GM23248 (cell line): ENCODE results near the gene LYPD3. TPM values are rescaled to one million over a fixed set of nuclear protein-coding genes. Genes with fewer than 3 reads are reported as not detected.

Experiments used
- DNase-seq: peaks from one replicate; pipeline ENCODE4 v3.0.0-alpha.2; 2015
- H2AFZ ChIP-seq: fragments of 200-600 bp; sonication (generic); 2 replicates; pipeline ENCODE4 v1.6.1; 2016; ENCODE audit warnings: antibody characterized with exemption
- H3F3A ChIP-seq: fragments of 200-600 bp; sonication (generic); 2 replicates; pipeline ENCODE4 v1.6.1; 2016; ENCODE audit warnings: mild to moderate bottlenecking, antibody characterized with exemption, mixed run types; ENCODE audit not compliant: insufficient read depth
- H3K27ac ChIP-seq: fragments of 200-600 bp; sonication (generic); 2 replicates; pipeline ENCODE4 v1.5.1; 2016; ENCODE audit warnings: mild to moderate bottlenecking
- H3K27me3 ChIP-seq: fragments of 200-600 bp; sonication (generic); replicated peaks from 2 replicates; pipeline ENCODE4 v1.6.1; 2016; ENCODE audit warnings: mild to moderate bottlenecking; ENCODE audit not compliant: insufficient read depth
- H3K36me3 ChIP-seq: fragments of 200-600 bp; sonication (generic); 2 replicates; pipeline ENCODE4 v1.6.1; 2016; ENCODE audit warnings: low read depth, mild to moderate bottlenecking
- H3K4me1 ChIP-seq: fragments of 200-600 bp; sonication (generic); 2 replicates; pipeline ENCODE4 v1.6.1; 2016; ENCODE audit warnings: mild to moderate bottlenecking; ENCODE audit not compliant: insufficient read depth
- H3K4me2 ChIP-seq: fragments of 200-600 bp; sonication (generic); one replicate; pipeline ENCODE4 v1.6.1; 2016; ENCODE audit warnings: mild to moderate bottlenecking; ENCODE audit not compliant: unreplicated experiment
- H3K4me3 ChIP-seq: fragments of 200-600 bp; sonication (generic); 2 replicates; pipeline ENCODE4 v1.5.1; 2016; ENCODE audit warnings: mild to moderate bottlenecking
- H3K79me2 ChIP-seq: fragments of 200-600 bp; sonication (generic); 2 replicates; pipeline ENCODE4 v1.6.1; 2016; ENCODE audit warnings: mild to moderate bottlenecking; ENCODE audit not compliant: insufficient read depth
- H3K9ac ChIP-seq: fragments of 200-600 bp; sonication (generic); 2 replicates; pipeline ENCODE4 v1.6.1; 2016; ENCODE audit warnings: mild to moderate bottlenecking
- H3K9me2 ChIP-seq: fragments of 200-600 bp; sonication (generic); 2 replicates; pipeline ENCODE4 v1.6.1; 2016; ENCODE audit warnings: mixed run types, mild to moderate bottlenecking, moderate library complexity; ENCODE audit not compliant: insufficient read depth
- H3K9me3 ChIP-seq: fragments of 200-600 bp; sonication (generic); one replicate; pipeline ENCODE4 v1.6.1; 2017; ENCODE audit warnings: low read depth
- H4K20me1 ChIP-seq: fragments of 200-600 bp; sonication (generic); 2 replicates; pipeline ENCODE4 v1.6.0; 2016; ENCODE audit not compliant: insufficient read depth
- EZH2 ChIP-seq: fragments of 200-600 bp; sonication (generic); IDR thresholded peaks from 2 replicates; pipeline ENCODE4 v1.6.1; 2018; ENCODE audit warnings: antibody characterized with exemption, mild to moderate bottlenecking; ENCODE audit not compliant: insufficient read depth, poor library complexity, severe bottlenecking
- EZH2phosphoT487 ChIP-seq: fragments of 200-600 bp; sonication (generic); IDR thresholded peaks from 2 replicates; pipeline ENCODE4 v1.6.1; 2018; ENCODE audit warnings: antibody characterized with exemption, moderate library complexity, mild to moderate bottlenecking, low read depth; ENCODE audit not compliant: insufficient read depth
- WGBS, 2 experiments: methylation state at CpG; one replicate each; pipeline ENCODE4 v1.1.6; 2015 to 2017; ENCODE audit warnings: low lambda C conversion rate in 2 of 2, low coverage in 1 of 2; ENCODE audit errors: missing lambda C conversion rate in 2 of 2; 5-methylcytosine and 5-hydroxymethylcytosine counted together
- in situ Hi-C: fragments of 300-500 bp; cut with MboI; formaldehyde crosslinking; loops from 2 replicates; pipeline ENCODE4 v1.15.0; 2020
- polyA plus RNA-seq: library from polyadenylated mRNA; unstranded; fragments of >200 nt; fragmentation: Nextera tagmentation; extraction: Ambion mirVana; gene quantifications from 2 replicates; pipeline ENCODE4 v1.2.1, GENCODE V29; 2016
- total RNA-seq: library from RNA; depleted of rRNA; stranded (reverse); fragments of >200 nt; shearing (Covaris generic); gene quantifications from 2 replicates; pipeline ENCODE4 v1.2.3, GENCODE V29; 2014

Gene LYPD3
- total and polyA plus RNA-seq, 2 experiments from 2014 or later: 0.28 TPM; not detected in 1

DNA sequence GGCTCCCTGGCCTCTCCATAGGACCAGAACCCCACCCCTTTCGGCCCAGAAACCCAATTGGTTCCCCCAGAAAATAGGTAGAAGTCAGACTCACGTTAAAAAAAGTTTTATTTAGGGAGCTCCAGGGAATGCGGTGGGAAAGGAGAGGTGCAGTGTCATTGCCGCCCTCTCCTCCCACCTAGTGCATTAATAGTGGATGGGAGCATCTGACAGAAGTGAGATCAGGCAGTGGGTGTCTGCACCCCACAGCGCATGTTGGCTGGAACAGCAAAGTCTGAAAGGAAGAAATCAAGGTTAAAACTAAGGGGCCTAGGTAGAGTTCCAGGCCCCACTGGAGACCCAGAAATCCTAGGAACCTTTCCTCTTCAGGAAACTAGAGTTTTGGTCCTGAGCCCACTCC is 41.2 kb upstream of the LYPD3 start:
- no peak overlapping the region for H3K9ac ChIP-seq
- no peak for DNase-seq
- peaks cover 22% of the 10 kb centered on the region for H3F3A ChIP-seq
- H3K4me3 ChIP-seq: no peak overlapping the region
- no peak overlapping the region for H3K27ac ChIP-seq
- H4K20me1 ChIP-seq: no peaks in the 10 kb centered on the region
- no peaks in the 10 kb centered on the region for H3K27me3 ChIP-seq
- no peaks in the 10 kb centered on the region for H3K4me1 ChIP-seq
- no peaks in the 10 kb centered on the region for H3K79me2 ChIP-seq
- TF ChIP-seq EZH2phosphoT487 (no peak), EZH2 (no peak)
- no peak overlapping the region for H3K4me2 ChIP-seq
- in situ Hi-C loops: no loop called here
- H2AFZ ChIP-seq: no peak overlapping the region
- H3K36me3 ChIP-seq: peaks cover 28% of the 10 kb centered on the region; the same call in 1 of the 2 replicates
- H3K9me3 ChIP-seq: no peaks in the 10 kb centered on the region
- no peaks in the 10 kb centered on the region for H3K9me2 ChIP-seq
- 75 to 88% methylated on average over 5 of the region's 5 CpGs for WGBS, 2 experiments

DNA sequence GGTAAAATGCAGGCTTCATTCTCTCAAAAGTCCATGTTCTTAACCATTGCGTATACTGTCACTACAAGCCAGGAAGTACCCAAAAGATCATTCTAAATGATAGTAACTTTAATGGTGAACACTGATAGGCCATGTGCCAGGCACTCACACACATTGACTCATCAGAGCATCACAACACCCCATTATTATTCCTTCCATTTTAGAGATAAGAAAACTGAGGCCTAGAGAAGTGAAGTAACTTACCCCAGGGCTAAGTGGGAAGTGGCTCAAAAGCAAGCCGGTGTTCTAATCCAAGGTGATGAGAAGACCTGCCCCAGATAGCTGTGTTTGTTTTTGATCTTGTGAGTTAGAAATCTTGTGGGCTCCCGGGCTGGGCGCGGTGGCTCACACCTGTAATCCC is 40.5 kb upstream of the LYPD3 start:
- Histone ChIP-seq H3K4me1 (no peaks in the 10 kb centered on the region), H2AFZ (no peak overlapping the region), H3K79me2 (no peaks in the 10 kb centered on the region), H3K36me3 (peaks cover 24% of the 10 kb centered on the region; the same call in 1 of the 2 replicates), H3K4me2 (no peak overlapping the region), H3F3A (peaks cover 22% of the 10 kb centered on the region), H3K9me3 (no peaks in the 10 kb centered on the region), H3K27me3 (no peaks in the 10 kb centered on the region), H3K4me3 (no peak overlapping the region), H3K9me2 (no peaks in the 10 kb centered on the region), H3K9ac (no peak overlapping the region), H3K27ac (no peak overlapping the region), H4K20me1 (no peaks in the 10 kb centered on the region)
- WGBS, 2 experiments: 98% methylated on average over 5 of the region's 5 CpGs
- no peak for DNase-seq
- TF ChIP-seq EZH2 (no peak), EZH2phosphoT487 (no peak)
- in situ Hi-C loops: no loop called here

GRCh38 chr19:43505186-43505456 is 39.7 kb upstream of the LYPD3 start:
- Histone ChIP-seq H3K4me1 (no peaks in the 10 kb centered on the region), H3K4me3 (peak overlapping the region; percentile 73; the same call in 1 of the 2 replicates), H3K9me3 (no peaks in the 10 kb centered on the region), H3F3A (peaks cover 22% of the 10 kb centered on the region), H3K4me2 (peak overlapping the region; percentile 80), H3K27ac (no peak overlapping the region), H3K36me3 (peaks cover 18% of the 10 kb centered on the region; the same call in 1 of the 2 replicates), H2AFZ (no peak overlapping the region; the same call in 1 of the 2 replicates), H3K27me3 (no peaks in the 10 kb centered on the region), H3K9me2 (no peaks in the 10 kb centered on the region), H3K9ac (no peak overlapping the region), H4K20me1 (no peaks in the 10 kb centered on the region), H3K79me2 (no peaks in the 10 kb centered on the region)
- TF ChIP-seq EZH2: no peak
- no peak for TF ChIP-seq EZH2phosphoT487
- 89 to 96% methylated on average over 3 of the region's 3 CpGs for WGBS, 2 experiments
- DNase-seq: no peak
- in situ Hi-C loops: no loop called here

DNA sequence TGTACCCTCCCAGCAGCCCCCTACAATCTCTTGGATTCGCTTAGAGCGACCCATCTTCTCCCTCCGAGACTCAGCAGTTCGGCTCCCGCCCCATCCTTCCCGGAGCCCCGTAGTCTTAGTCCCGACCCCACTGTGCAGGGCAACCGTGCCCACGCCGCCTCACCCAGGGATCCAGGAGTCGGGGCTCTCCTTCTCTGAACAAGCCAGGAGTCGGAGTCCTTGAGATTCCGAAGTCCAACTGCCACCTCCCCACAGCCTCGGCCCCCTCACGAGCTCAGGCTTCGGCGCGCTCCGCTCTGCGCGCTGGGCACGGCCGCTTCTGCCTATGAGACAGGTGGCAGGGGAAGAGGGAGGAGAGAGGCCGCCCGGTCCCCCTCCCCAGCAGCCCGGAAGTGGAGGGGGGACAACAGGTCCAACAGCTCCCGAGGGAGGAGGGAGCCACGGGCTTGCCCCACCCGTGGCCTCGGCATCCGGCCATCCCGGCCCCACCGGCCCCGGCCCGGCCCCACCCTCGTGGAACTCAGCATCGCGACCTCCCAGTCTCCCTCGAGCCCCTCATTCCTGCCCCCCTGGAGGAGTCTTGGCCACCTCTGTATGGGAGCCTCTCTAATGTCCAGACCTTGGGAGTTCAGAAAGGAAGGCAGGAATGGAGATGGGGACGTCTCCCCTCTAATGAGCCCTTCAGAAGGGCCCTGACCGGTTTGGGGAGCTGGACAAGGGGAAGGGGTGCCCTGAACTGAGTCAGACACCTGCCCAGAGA is 39.2 kb upstream of the LYPD3 start, which contains the start of gene PHLDB3:
Gene PHLDB3 (minus strand): TSS at position 321 of the 760 bp plus-strand sequence. CDS start 628 bp downstream, outside the sequence.
- Histone ChIP-seq H4K20me1 (no peaks in the 10 kb centered on the region), H3K9ac (peak within 1 kb of the TSS; percentile 70), H3K27me3 (no peaks in the 10 kb centered on the region), H3F3A (peaks cover 22% of the 10 kb centered on the region), H3K4me1 (no peaks in the 10 kb centered on the region), H2AFZ (peak within 1 kb of the TSS; percentile 74), H3K4me3 (peak within 1 kb of the TSS; percentile 73), H3K9me3 (no peaks in the 10 kb centered on the region), H3K79me2 (no peaks in the 10 kb centered on the region), H3K9me2 (no peaks in the 10 kb centered on the region), H3K36me3 (peaks cover 13% of the 10 kb centered on the region; the same call in 1 of the 2 replicates), H3K4me2 (peak within 1 kb of the TSS; percentile 80), H3K27ac (peak within 1 kb of the TSS; percentile 30)
- in situ Hi-C loops: no loop called here
- DNase-seq: peak; percentile 59
- TF ChIP-seq EZH2phosphoT487 (no peak), EZH2 (no peak)
- WGBS, 2 experiments: 8 to 9% methylated on average over 27 to 41 of the region's 42 CpGs
